GM21619 (cell line): Measurements from ENCODE around the gene ERBB4.
A peak's percentile ranks its signal among the peaks of the same experiment; 100 is the strongest.

Experiments used
- ATAC-seq: cut with Tn5 transposase; IDR thresholded peaks from one replicate; pipeline ENCODE4 v1.9.1; 2021; ENCODE audit not compliant: unreplicated experiment

Gene ERBB4

DNA sequence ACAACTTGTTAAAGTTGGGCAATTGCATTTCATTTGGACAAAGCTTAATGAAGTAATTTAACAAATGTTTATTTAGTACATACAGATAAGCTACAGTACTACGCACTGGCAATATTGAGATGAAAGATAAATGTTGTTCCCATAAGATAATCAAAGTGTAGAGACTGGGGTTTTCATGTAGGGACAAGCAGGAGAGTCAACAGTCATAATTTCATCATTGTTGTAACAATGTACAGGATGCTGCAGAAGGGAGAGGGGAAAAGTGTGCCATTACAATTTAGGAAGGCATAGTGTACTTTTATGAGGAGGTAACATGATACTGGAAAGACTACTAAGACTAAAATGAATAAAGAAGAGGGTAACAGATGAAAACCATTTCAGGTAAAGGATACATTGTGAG is 441.6 kb downstream of the ERBB4 start:
- ATAC-seq = no peak

DNA sequence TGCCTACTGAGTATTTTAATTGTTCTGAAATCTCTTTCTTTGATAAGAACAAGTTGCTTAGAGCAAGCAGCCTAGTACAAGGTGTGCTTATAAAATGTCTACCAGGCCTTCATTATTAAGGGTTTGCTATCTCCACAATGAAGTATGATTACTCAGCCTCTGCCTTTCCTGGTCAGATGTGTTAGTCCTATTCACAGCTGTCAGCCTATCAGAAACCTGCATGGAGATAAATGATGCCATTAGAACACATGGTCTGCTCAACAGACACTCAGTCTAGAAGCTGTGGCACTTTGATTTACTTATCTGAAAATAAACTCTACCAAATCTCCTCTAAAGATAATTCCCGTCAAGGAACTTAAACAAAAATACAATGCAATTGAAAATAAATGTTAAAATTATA is 448.7 kb downstream of the ERBB4 start:
- no peak for ATAC-seq

DNA sequence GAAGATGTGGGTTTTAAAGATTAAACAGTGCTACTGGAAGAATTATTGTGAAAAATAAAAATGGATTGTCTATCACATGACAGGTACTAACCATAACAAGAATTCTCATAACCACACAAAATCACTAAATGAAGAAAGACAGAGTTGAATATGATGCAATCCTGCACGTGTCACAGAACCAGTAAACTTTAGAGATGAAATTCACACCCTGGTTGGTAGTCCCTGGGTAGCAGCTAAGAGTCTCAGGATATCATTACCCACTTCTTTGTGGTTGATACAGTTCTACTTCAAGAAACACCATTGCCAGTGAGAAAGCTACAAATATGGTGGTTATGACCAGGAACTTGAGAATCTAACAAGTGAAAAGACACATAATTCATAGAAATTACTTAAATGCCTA is 450.2 kb downstream of the ERBB4 start:
- ATAC-seq = no peak

- ATAC-seq = no peak
Observed at GRCh38 chr2:212083492-212083891, 455.1 kb downstream of the ERBB4 start.

- peak; percentile 71 for ATAC-seq
Observed at GRCh38 chr2:212078103-212078502, 460.5 kb downstream of the ERBB4 start.

DNA sequence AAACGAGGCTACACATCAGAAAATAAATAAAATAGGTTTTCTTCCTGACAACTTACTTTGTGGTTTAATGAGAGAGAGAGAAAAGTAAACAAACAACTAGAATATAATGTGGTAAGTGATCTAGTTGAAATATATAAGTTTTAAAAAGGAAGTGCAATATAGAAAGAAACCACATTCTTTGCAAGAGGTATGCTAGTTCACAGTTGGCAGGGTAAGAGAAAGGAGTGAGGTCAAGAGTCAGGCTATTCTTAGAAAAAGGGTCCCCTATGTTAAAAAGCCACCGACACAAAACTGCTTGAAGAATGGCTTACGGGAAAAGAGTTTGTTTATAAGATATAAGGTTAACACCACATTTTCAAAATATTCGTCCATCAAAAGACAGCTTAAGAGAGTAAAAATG is 462.1 kb downstream of the ERBB4 start:
- no peak for ATAC-seq

DNA sequence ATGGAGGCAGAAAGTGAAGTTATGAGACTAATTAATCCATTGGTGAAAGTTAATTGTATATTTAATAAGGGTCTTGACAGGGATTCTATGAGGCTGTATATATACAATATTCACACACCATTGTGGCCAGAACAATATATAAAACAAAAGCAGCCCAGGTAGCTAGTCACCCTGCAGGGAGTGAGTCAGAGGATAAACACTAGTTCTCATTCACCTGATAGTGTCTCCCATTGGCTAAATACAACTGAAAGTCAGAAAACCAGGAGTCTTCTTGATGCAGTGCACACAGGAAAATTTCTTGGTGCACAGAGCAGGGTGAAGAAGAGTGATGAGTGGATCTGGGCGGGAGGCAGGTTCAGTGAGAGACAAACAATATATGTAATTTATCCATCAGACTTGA is 465.2 kb downstream of the ERBB4 start:
- ATAC-seq = no peak

- ATAC-seq = no peak
Observed at GRCh38 chr2:212066546-212066945, 472.1 kb downstream of the ERBB4 start.

- ATAC-seq = no peak
Observed at GRCh38 chr2:212064318-212064717, 474.3 kb downstream of the ERBB4 start.

DNA sequence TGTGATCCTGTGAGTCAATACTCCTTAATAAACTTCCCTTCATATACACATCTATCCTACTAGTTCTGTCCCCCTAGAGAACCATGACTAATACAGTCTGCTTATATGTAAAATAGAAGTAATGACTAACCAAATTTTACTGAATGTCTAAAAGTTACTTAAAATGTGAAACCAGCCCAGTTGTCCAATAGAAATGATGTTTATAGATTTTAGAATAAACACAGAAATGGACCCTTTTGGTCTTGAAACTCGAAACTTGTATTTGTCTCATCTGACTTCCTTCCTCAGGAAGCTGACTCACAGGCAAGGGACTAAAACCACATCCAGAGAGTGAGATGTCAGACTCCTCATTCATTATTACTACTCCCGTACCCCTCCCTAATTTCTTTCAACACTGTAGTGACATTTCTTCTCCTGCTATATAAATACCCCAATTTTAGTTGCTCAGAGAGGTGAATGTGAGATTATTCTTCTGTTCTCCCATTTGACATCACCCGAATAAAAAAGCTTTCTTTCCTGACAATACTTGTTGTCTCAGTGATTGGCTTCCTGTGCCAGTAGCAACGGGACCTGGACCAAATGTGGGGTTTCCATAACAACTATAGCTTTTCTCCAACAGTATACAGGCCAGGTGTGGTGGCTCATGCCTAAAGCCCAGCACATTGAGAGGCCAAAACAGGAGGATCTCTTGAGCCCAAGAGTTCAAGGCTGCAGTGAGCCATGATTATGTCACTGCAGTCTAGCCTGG is 486.0 kb downstream of the ERBB4 start:
- ATAC-seq = peak; percentile 88

DNA sequence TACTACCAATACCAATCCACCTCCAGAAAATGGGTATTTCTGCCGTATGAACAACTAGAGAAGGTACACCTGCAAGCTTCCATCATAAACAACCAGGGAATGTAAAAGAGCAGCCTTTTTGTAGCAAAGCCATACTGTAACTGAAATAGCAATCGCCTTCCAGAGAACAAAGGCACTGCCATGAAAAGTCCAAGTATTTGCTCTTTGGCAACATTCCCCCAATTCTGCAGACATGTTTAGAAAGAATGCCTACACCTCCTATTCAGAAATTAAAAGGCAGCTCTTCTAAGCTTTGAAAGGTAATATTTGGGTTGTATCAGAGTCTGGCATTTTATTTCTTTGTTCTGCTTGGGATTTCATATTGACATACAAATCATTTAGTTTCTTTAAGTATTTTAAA is 487.7 kb downstream of the ERBB4 start:
- ATAC-seq = no peak

- no peak for ATAC-seq
Observed at GRCh38 chr2:212042562-212042961, 496.0 kb downstream of the ERBB4 start.

DNA sequence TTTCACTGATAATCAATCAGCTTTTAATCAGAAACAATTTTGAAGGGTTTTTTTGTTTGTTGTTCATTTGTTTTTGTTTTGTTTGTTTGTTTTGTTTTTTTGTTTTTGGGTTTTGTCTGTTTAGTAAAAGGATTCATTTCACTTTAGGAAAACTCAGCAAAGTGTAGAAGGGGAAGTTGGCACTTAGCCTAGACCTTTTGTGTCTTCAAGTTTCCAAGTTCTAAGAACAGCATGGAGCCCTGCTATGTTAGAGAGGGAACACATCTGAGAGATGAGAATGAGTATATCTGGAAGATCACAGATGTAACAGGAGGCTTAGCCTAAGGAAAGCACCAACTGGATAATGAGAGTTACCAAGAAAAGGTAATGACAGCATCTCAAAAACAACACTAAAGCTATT is 501.5 kb downstream of the ERBB4 start:
- ATAC-seq = no peak

DNA sequence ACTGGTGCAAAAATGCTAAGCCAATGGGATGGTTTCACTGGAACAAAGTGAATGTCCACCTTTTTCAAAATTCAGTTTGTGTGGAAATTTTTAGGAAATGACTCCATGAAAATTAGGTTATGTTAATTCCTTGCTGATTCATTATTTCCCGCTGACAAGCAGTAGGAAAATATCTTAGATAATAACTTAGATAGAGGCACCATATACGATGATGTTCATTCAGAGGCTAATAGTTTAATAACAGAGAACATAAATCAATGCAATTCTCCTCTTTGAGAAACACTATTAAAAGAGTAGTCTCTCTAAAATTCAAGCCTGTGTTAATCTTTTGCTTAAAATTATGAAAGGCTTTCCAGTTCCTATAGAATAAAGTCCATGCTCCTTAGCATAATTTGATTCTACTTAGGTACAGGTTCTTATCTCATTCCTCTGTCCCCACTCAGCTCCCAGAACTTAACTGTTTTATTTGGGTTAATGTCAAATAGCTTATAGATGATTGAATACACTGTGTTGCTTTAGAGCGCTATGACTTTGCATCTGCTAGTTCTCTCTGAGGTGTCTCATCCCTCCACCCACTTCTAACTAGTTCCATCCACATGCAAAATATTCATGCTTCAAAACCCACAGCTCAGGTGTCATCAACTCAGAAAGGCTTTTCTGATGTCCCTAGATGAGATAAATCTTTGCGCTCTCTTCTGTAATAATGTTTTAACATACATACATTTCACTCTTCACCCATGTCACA is 503.6 kb downstream of the ERBB4 start:
- no peak for ATAC-seq

- no peak for ATAC-seq
Observed at GRCh38 chr2:212033888-212034287, 504.7 kb downstream of the ERBB4 start.

GRCh38 chr2:212032536-212033219 is 505.9 kb downstream of the ERBB4 start:
- ATAC-seq = no peak

DNA sequence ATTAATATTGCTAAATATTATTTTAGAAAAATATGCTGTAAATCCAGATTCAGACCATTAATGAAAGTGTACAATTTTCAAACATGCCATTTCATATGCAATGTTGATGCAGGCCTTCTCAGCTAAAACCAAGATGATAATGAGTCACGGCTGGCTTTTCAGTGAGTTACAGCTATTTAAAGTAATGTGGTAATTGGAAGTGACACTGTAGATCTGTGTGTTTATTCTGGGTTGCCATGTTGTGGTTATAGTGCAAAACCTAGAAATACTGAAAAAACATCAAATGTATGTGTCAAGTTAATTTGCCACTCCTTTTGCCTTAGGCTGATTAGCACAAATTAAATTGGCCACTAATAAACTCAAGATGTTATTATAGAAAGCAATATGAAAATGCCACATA is 506.6 kb downstream of the ERBB4 start:
- no peak for ATAC-seq

DNA sequence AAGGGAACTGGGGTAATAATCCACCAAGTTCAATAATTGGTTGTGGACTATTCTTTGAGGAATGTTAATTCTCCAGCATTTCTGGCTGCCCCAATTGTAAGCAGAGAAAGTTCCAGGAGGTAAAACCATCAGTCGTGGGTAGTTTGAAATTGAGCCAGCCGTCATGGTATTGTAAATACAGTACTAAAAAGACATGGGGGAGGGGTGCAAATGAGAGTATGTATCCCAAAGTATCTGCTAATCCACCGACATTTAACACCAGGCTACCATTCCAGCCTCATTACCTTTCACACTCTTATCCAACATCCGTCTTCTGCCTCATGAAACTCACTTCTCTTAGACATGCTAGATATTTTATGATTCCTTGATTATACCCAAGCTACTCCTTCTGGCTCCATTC is 507.9 kb downstream of the ERBB4 start:
- ATAC-seq = no peak

DNA sequence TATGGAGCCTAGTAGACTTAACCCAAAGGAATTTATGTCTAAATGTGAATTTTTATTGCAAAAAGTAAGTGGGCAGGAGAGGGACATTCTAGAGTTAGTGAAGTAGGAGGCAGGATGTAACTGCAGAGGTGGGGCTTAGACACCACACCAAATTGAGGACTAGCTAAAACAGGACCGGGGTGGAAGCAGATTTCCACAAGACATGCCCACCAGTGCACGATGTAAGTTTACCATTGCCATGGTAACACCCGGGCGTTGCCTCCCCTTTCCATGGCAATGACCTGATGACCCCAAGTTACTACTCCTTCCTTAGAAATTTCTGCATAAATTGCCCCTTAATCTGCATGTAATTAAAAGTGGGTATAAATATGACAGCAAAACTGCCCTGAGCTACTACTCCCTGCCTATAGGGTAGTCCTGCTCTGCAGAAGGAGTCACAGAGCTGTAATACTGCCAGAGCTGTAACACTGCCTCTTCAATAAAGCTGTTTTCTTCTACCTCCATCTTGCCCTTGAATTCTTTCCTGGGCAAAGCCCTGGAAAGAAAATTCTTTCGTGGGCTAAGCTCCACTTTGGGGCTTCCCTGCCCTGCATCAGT is 509.7 kb downstream of the ERBB4 start:
- no peak for ATAC-seq

- ATAC-seq = no peak
Observed at GRCh38 chr2:212027681-212028628, 510.6 kb downstream of the ERBB4 start.

DNA sequence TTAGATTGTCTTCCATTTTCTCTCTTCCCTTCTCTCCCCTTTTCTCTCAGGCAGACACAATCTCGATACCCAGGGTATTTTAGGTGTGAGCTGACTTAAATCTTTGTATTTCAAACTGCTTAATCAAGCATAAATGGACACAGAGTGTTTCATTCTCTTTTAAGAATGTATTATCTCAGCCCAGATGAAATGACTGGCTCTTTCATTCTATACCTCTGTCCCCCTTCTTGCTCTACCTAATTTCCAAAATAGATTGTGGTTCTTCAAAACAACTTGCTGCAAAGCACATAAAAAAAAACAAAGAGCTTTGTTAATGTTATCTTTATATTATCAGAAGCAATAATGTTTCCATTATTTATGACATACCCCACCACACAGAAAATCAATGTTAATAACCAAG is 514.6 kb downstream of the ERBB4 start:
- no peak for ATAC-seq
